NCI-H1694 treated with DMSO at 0.1 percent for 48 hours (cell line): ENCODE measurements around the gene TBC1D16.
"Not testable (repeated sequence)": the region's sequence is repeated elsewhere in the genome, so short reads cannot be mapped to it uniquely, and the experiment has no call there.

Experiments
- DNase-seq: peaks from one replicate; lab custom pipeline; 2025; lab: John Stamatoyannopoulos, UW

The TBC1D16 gene

GRCh38 chr17:80002690-80003490 is 32.8 kb downstream of the TBC1D16 start:
- DNase-seq, result no peak

- no peak for DNase-seq
Measured at GRCh38 chr17:80002070-80002641, 33.5 kb downstream of the TBC1D16 start.

- no peak for DNase-seq
Measured at GRCh38 chr17:80000981-80001775, 34.5 kb downstream of the TBC1D16 start.

GRCh38 chr17:80000136-80000535 is 35.5 kb downstream of the TBC1D16 start:
- no peak for DNase-seq

GRCh38 chr17:79997011-79997660 is 38.5 kb downstream of the TBC1D16 start:
- no peak for DNase-seq

DNA sequence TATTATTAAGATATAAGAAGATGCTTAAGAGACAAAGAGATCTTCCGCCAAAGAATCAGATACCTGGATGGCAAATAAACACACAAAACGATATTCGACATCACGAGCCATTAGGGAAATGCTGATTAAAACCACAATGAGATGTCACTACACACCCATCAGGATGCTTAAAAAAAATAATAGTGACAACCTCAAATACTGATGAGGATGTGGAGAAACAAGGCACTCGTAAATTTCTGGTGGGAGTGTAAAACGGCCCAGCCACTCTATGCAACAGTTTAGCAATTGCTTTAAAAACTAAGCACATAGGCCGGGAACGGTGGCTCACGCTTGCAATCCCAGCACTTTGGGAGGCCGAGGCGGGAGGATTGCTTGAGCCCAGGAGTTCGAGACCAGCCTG is 39.4 kb downstream of the TBC1D16 start:
- no peak for DNase-seq

- no peak for DNase-seq
Measured at GRCh38 chr17:79995696-79996095, 40.0 kb downstream of the TBC1D16 start.

- DNase-seq, result no peak
Measured at GRCh38 chr17:79994602-79995001, 41.1 kb downstream of the TBC1D16 start.

DNA sequence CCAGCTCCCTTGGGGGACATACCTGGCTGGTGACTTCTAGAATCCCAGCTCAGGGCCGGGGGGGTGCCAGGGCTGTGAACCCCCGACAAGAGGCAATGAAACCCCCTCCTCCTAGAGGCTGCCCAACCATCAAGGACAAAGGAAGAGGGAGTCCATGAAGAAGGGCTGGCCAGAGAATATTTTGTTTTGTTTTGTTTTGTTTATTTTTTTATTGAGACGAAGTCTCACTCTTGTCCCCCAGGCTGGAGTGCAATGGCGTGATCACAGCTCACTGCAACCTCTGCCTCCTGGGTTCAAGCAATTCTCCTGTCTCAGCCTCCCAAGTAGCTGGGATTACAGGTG is 41.5 kb downstream of the TBC1D16 start:
- not testable (repeated sequence) for DNase-seq

DNA sequence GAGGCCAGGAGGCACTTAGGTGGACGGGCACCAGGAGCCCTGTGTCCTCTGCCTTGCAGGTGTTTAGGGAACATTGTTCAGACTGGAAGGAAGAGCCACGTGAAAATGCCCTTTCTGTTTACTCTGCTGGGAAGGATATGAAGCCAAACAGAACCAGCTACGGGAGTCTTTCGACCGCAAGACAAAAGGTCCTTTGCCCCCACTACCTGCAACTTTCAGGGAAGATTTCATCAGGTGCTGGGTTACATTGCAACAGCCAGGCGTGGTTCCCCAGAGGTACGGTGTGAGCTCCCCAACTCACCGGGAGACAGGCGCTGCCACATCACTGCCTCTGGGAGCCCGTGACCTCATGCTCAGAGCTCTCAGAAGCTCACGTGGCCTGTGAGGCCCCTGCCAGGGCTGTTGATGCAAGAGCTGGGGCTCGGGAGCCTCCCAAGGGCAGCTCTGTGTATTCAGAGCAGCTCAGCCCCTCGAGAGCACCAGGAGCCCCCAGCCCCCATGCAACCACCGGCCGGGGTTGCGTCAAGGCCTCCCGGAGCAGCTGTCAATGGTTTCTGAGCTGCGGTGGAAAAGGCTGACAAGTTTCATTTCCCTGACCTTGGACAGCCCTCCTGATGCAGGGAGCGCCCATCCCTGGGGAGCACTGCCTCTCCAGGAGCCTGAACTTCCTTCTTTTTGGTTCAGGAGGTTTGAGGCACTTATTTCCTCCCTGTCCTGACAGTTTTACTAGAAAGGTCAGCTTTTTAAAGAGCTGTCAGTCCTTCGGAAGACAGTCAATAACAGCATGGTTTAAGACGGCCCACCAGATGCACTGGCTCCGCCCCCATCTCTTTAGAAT is 42.1 kb downstream of the TBC1D16 start:
- DNase-seq, result no peak

GRCh38 chr17:79992649-79993389 is 42.9 kb downstream of the TBC1D16 start:
- DNase-seq, result no peak

DNA sequence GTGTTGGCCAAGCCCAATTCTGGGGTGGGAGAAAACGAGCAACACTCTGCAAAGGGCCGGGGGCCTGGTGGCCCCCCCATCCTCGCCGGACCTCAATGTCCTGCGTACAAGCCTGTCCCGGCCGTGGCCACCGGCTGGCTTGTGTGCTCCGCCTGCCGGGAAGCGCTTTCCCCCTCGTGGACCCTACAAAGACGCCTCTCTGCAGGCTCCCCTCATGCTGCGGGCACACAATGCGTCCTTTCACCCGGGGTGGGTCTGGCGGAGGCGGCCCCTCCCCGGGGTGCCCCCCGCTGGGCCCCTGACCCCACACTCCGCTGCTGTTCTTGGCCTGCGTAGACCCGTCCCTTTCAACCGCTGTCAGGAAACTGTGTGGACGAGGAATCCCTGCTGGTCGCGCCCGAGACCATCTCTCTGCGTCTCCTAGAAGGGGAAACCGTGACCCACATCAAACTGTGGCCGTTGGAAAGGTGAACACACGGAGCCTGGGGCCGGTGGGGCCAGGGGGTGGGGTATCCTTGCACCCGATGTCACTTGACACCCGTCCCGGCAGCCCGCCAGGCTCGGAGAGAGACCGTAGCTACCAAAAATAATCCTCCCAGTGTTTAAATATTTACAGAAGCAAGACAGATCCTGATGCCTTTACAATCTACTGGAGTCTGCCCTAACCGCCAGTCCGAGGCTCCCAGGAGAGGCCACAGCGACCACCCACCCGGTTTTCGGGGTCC is 43.6 kb downstream of the TBC1D16 start:
- no peak for DNase-seq

- DNase-seq, result peak; percentile 73
Measured at GRCh38 chr17:79991140-79991923, 44.3 kb downstream of the TBC1D16 start.

- DNase-seq, result no peak
Measured at GRCh38 chr17:79990704-79991103, 45.0 kb downstream of the TBC1D16 start.

DNA sequence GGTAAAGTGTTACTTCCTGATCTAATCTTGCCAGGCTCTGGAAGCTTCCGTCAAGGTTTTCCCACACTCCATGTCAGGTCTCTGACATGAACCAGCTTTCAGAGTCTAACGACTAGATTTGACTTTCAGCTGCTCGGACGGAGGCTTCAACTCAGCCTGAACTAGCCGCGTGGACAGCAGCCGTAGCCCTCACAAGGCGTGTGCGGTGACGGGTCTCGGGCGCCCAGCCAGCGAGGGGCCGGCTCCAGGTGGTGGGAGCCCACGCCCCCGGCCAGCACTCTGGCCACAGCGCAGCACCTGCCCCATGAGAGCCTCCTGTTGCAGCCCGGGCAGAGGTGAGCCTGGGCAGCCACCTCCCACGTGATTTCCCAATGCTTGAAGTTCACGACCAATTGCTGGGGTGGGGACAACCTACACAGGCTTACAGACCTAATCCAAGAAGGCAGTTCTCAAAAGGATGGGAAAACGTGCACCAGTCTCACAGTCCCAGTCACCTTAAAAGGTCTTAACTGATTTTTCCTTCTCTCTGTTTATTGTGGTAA is 45.5 kb downstream of the TBC1D16 start:
- no peak for DNase-seq

GRCh38 chr17:79989106-79989835 is 46.4 kb downstream of the TBC1D16 start:
- DNase-seq, result no peak

DNA sequence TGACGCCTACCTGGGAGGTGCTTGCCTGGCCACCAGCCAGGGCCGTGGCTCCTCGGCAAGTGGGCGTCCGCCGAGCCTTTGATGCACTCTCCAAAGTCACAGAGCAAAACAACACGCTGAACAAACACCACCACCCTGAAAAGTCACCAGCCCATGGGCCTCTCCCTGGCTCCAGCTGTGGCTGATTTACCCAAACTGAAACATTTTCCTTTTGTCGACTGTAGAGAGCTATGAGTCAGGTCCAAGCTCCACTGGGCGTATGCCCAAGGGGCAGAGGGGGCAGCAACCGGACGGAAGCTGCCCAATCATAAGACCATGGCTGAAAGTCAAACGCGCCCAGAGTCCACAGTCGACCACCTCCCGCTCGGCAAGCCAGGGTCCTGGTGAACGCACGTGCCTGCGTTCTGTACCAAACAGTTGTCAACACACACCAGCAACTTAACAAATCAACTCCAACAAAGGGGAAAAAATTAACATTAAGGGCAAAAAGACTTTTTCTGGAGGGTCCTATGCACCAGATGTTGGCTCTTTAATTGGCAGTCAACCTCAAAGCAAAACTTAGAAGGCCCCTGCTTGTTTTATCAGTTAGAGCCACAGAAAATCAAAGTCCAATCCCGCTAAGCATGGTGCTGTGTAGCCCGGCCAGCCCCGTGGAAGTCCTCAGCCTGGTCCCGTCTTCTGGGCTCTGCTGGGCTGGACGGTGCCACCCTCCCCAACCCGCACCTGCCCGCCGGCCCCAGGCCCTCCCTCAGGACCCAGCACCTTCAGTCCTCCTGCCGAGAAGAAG is 47.3 kb downstream of the TBC1D16 start:
- DNase-seq, result no peak

DNA sequence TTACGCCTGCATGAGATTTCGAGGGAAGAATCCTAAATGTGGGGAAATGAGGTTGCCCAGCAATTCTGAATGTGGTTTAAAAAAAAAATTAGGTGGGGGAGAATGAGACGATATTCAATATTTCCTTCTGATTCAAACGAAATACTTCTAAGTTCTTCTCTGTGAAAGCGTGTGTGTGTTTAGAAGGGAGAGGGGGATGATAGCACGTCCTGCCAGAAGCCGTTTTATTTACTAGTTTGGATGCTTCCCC is 47.8 kb downstream of the TBC1D16 start:
- no peak for DNase-seq
